HG02759 (cell line): Measurements from ENCODE around the gene MAMDC4.

Source experiments
- ATAC-seq: cut with Tn5 transposase; IDR thresholded peaks from one replicate; pipeline ENCODE4 v1.9.1; 2021; ENCODE audit warnings: mild to moderate bottlenecking, moderate library complexity; ENCODE audit not compliant: unreplicated experiment

The MAMDC4 gene

DNA sequence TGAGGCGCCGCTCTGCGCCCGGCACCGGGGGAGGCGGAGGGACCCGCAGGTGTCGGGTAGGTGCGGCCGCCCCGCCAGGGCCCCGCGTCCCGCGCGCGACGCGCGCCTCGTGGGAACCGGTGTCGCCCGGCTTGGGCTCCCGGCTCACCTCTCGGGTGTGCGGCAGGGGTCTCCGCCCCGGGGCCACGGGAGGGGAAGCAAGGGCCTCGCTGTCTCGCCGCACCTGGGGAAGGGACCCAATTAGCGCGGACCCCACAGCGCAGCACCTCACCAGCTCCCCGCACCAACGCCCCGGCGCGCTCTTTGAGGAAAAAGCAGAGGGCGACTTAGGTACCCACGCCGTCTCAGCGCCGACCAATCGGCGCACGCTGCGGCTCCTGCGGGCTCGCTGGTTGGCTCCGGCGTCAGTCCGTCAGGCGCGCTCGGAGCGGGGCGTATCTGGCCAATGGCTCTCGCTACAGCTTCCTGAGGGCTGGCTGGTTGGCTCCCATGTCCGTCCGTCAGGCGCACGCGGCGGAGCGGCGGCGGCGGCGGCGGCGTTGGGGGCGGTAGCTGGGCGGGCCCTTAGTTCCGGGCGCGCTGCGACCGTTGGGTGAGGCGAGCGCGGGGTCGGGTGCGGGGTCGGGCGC, 33.9 kb downstream of the MAMDC4 start, which contains the start of gene TRAF2:
TRAF2 (plus strand) TSS at position 567 of the 629 bp plus-strand sequence. CDS start 12,225 bp downstream, outside the sequence.
- ATAC-seq, result peak; percentile 82

DNA sequence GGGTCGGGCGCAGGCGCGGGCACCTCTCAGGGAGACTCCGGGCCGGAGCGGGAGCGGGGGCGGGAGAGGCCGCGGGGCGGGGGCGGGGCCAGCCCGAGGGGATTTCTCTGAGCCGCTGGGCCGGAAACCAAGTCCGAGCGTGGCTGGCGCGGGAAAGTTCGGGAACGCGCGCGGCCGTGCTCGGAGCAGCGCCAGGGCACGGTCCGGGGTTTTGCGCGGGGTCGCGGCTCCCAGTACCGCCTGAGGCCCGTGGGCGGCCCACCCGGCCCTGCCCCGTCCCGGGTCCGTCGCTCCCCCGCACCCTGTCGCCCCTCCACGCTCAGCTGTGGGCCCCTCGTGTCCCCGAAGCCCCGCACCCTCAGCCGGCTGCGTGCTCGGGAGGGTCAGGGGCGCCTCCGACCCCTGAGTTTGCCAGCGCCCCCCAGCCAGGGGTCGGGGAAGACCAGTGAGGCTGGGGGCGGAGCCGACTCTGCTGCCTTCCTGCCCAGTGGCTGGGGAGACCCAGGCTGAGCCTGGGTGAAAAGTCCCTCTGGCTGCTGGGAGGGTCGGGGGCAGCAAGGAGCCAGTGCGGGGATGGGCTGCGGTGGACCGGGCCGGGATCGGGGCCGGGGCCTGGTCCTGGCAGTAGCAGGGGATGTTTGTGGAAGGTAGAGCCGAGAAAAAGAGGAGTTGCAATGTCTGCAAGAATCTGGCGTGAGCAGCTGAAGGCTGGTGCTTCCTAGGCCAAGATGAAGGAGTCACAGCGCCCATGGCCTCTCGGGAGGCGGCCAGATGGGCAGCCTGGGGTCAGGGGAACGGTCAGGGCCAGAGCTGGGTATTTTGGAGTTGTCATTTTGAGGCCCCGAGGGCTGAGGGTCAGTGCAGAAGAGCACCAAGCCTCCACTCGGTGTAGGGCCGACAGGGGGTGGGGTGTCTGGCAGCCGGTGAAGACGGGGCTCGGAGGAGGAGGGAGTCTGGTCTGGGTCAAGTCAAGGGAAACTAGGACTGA, 34.8 kb downstream of the MAMDC4 start:
- peak; percentile 29 for ATAC-seq

DNA sequence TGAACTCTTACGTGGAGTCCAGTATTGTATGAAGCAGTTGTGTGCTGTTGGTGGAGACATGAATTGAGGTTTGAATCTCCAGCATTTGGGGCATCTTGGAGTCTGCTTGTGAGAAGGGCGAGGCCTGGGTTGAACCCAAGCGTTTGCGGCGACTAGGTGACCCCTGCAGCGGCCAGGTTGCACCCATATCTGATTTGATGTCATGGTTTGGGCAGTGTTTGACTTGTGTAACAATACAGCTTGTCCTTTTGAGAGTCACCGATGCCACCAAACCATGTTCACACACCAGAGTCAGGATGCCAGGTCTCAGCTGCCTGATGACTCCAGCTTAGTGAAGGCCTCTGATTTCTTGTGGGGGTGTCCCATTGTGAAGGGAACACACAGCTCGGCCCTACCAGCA, 36.3 kb downstream of the MAMDC4 start:
- no peak for ATAC-seq

DNA sequence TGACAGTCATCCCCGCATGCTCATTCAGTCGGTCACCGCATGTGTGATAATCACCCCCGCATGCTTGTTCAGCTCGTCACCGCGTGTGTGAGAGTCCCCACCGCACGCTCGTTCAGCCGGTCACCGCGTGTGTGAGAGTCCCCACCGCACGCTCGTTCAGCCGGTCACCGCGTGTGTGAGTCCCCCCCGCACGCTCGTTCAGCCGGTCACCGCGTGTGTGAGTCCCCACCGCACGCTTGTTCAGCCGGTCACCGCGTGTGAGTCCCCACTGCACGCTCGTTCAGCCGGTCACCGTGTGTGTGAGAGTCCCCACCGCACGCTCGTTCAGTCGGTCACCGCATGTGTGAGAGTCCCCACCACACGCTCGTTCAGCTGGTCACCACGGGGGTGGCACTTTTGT, 37.7 kb downstream of the MAMDC4 start:
- no peak for ATAC-seq

DNA sequence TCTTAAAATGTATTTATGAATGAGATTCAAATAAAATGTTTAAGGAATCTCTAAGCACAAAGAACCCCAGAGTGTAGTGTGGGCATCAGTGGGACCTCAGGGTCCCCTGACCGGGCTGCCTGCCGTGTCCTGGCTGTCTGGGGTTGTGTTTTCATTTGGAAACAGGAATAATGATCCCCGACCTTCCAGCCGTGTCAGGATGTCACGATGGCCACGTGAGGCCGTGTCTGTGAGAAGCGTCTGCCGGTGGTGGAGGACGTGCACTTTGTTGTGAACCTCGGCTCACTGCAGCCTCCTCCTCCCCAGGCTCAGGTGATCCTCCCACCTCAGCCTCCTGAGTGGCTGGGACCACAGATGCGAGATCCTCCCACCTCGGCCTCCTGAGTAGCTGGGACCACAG, 38.5 kb downstream of the MAMDC4 start:
- no peak for ATAC-seq

DNA sequence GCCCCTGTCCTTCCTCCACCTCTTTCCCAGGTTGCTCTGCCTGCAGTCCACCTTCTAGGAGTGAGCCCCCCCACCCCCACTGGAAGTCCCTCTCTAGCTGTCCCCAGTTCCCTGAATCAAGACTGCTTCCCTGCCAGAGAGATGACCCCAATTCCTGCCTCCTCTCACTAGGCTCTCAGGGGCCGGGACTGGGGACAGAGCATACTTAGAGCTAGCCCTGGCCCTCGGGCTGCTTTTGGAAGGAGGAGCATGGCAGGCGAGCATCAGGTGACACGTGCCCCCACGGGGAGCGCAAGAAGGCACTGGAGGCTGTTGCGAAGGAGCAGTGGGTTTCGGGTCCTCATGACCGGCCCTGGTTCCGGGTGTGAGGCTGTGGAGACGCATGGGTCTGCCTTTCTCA, 43.9 kb downstream of the MAMDC4 start:
- ATAC-seq, result no peak

DNA sequence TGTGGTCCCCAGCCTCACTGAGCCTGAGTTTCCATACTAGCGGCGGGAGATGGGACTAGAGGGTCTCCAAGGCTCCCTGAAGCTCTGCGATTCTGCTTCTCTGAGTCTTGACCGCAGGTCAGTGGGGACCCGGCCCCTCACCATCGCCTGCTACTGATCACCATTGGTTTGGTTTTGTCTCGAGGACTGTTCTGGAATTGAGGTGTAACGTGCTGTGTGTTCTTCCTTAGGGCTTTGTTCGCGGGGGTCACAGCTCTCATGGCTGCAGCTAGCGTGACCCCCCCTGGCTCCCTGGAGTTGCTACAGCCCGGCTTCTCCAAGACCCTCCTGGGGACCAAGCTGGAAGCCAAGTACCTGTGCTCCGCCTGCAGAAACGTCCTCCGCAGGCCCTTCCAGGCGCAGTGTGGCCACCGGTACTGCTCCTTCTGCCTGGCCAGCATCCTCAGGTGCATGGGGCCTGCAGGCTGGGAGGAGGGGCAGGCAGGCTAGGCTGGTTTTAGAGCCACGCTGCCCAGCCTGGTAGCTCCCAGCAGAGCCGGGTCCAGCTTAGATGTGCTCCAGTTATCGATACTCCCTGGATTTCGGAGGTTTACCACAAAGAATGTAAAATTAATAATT, 46.4 kb downstream of the MAMDC4 start:
- ATAC-seq, result no peak

DNA sequence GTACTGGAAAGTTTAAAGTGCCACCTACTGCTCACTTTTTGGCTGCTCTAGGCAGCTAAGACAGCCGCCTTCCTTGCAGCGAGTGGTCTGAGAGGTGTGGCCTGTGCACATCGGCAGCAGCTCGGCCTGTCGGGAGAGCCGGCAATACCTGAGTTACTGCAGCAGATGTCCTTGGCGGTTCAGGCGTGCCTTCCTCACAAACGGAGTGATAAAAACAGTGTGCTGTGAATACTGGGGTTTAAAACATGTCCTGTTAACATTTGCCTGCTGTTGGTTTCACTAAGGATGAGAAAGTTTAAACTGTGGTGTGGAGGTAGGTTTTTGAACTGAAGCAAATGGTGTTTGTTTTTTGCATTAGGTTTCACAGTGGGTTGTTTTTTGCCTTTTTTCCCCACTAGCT, 47.0 kb downstream of the MAMDC4 start:
- ATAC-seq, result no peak

DNA sequence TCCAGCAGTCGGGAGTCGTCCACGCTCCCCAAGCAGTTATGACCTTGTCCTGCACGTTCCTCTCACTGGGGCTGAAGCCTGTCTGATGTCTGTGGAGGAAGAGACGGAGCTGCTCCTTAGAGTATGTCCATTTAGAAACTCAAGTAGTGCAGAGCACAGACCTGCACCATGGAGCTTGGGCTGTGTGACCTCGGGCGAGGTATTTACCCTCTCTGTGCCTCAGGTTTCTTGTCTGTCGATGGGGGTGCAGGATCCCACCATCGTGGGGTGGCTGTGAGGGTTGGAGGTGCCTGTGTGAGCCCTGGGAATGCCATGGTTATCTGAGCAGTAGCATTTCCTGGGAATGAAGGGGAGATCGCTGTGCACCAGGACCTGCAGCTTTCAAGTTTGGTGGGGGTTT, 48.4 kb downstream of the MAMDC4 start:
- ATAC-seq, result no peak

DNA sequence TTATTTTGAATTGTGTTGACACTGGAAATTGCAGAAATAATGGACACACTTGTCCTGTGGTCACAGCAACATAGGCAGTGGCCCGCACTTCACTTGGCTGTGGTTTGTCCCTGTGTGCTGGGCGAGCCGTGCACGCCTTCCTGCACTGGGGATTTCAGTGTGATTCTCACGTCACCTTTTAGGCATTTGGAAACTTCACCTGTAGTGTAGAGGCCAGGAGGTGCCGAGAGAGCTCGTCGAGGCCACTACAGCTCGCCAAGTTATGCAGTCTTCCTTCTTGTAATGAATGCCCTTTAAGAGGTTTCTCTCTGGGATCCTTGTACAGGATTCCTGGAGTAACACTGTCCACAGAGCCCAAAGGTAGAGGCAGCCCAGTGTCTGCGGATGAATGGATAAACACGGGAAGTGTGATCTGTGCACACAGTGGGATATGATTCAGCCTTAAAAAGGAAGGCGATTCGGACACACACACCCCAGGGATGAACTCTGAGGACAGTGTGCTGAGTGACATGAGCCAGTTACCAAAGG, 48.9 kb downstream of the MAMDC4 start:
- no peak for ATAC-seq

DNA sequence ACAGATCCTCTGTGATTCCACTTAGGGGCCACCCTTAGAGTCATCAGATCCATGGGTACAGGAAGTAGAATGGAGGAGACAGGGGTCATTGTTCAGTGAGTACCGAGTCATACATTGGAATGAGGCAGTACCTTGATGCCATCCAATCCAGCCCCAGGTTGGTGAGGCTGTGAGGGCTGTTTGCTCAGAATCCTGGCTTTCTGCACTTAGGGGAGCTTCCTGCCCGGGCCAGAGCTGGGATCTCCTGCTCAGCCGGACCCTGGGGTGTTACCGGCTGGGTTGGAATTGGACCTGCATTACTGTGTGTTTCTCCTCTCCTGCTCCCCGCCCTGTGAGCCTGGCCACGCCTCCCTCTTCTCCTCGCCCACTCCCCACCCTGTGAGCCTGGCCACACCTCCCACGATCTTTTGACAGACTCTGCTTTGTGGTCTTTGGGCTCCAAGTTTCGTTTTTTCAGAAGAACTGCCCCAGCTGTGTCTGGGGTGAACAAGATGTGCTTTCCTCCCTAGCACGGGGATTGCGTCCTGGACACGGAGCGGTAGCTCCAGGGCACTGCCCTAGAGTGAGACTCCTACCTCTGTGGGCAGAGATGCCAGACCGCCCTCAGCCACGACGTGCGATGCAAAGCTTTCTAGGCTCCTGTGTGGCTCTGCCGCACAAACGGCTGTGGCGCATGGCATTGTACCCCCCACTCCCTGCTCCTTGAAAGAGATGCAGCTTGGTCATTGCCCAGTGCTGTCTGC, 49.5 kb downstream of the MAMDC4 start:
- ATAC-seq, result peak; percentile 67

DNA sequence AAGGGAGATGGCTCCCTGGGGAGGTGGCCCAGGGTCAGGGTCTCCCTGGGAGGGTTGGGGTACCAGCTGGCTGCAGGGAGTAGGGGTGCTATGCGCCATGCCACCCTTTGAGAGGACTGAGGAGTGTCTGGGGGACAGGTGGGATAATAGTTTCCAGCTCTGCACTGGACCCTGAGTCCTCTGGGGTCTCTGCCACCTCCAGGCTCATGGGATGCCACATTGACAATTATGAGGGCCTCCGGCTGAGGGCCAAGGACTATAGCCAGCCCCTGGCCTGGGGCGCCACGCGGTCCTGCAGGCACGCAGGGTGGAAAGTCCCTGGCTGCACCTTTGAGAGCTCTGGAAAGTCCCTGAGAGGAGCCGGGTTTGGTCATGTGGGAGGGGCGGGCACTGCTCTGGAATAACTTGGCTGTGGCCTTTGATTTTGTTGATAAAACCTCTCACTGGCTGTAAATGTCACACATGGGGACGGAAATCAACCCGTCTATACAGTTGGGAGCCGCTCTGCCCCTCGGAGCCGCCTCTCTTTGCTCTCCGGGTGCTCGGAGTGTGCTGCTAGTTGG, 50.2 kb downstream of the MAMDC4 start:
- peak; percentile 60 for ATAC-seq

DNA sequence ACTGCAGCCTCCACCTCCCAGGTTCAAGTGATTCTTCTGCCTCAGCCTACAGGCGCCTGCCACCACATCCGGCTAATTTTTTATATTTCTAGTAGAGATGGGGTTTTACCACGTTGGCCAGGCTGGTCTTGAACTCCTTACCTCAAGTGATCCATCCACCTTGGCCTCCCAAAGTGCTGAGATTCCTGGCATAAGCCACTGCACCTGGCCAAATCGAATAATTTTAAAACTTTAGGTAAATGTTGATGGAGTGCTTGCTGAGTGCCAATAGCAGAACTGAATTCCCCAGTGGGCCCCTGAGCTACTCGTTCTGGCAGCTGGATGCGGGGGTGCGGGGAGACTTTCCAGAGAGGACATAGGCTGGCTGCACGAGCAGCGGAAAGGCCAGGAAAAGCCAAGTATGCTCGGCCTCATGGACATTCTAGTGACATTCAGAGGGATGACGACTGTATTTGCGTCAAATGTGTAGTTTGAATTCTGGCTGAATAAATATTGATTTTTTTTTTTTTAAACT, 51.0 kb downstream of the MAMDC4 start:
- ATAC-seq, result no peak

DNA sequence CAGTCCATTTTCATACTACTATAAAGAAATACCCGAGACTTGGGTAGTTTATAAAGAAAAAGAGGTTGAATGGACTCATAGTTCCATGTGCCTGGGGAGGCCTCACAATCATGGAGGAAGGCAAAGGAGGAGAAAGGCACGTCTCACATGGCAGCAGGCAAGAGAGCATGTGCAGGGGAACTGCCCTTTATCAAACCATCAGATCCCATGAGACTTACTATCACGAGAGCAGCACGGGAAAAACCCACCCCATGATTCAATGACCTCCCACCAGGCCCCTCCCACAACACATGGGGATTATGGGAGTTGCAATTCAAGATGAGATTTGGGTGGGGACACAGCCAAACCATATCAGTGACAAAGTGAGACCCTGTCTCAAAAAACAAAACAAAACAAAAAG, 54.1 kb downstream of the MAMDC4 start:
- no peak for ATAC-seq

DNA sequence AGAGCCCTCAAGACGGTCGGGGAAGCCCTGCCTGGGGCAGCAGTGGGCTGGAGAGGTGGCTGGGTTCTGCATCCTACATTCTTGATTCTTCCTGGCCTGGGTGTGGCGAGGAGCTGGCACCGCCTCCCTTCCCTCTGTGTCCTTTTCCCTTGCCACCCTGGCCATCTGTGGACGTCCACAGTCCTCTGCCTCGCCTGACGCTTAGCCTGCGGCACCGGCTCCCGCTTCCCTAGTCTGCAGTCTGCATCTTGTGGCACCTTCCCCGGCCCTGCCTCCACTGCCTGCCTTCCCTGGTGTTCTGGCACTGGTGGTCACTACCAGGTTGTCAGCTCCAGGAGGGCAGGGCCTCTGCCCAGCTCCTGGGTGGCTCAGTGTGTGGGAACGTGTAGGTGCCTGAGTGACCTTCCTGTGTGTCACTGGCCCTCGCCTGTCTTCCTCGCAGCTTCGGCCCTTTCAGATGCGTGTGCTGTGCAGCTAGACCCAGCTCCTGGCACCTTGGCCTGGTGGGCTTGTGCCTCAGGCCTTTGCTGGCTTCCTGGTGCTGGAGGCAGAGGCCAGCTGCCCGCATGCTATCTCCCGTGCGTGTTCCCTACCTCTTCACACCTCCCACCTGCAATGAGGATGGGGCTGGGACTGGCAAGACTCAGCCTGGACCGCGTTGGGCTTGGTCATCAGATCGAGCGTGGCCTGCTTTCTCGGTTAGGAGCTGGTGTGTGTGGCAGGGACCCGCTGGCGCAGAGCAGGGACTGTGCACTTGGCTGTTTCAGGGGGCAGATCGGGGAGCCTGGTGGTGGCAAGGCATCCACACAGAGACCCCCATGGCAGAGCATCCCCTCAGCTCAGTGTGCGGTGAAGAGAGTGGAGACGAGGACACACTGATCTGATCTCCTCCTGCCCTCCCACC, 55.1 kb downstream of the MAMDC4 start:
- no peak for ATAC-seq
